ENCODE data around the gene IQCE.

Gene IQCE

DNA sequence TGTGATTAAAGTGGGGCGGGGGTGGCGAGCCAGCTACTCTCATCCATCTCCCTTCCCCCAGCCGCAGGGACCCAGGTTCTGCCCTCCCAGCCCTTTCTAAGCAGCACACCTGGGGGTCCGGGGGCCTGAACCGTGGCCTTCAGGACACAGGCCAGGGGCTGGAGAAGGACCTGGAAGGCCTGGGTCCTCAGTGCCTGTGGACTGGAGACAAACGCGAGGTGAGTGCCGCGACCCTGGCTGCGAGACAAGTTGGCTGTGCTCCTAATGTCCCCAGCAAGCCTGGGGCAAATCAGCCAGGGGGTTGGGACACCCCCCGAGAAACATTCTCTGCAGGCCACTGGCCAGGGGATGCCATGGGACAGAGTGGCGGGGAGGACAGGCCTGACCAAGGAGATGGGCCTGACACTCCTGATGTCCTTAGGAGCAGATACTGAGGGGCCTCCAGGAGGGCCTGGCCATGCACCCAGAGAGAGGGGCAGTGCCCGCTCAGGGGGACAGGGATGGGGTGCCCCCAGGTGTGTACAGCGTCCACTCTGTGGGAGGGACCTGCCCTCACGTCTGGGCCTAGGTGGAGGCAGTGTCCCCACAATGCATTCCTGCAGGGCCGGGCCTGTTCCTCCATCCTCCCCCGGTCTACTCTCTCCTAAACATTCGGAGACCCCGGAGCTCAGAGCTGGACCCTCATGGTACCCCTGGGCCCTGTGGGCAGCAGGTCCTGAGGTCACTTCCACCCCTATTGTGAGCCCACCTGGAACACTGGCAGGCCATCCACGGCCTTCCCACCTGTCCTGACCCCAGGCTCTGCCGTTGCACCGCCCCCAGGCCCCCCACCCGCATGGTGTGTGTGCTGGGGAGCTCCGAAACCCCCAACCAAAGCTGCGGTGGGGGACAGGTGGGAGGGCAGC, 16.5 kb upstream of the IQCE start:
- no peak overlapping the region for H3K14ac ChIP-seq (ENCODE audit: low read length)
- H2AK5ac ChIP-seq (ENCODE audit: low read length), result no peak overlapping the region
- no peak overlapping the region for H3K23ac ChIP-seq (ENCODE audit: low read length)
- H3K4ac ChIP-seq (ENCODE audit: low read depth, low read length), result no peak overlapping the region
- WGBS (ENCODE audit: extremely low coverage, insufficient coverage, insufficient read length), result no CpG with 5 or more reads among the region's 25 CpGs
- no peak overlapping the region for H3K9ac ChIP-seq (ENCODE audit: low read length)
- H3K4me1 ChIP-seq (ENCODE audit: control insufficient read depth in 1 of 2, insufficient read depth in 2 of 2, low read length in 2 of 2), result no peaks in the 10 kb centered on the region
- no peak overlapping the region for H3K27ac ChIP-seq (ENCODE audit: low read depth, low read length)
- no peak overlapping the region for H2AFZ ChIP-seq (ENCODE audit: insufficient read depth, low read length, poor library complexity)
- H3K27me3 ChIP-seq (ENCODE audit: insufficient read depth, low read length), result no peaks in the 10 kb centered on the region
- H4K12ac ChIP-seq (ENCODE audit: low read depth, low read length), result no peak overlapping the region
- H2BK12ac ChIP-seq (ENCODE audit: low read length), result no peak overlapping the region
- no peak overlapping the region for H3K4me3 ChIP-seq (ENCODE audit: low read depth, low read length)
- no peak for DNase-seq
- H3K79me1 ChIP-seq (ENCODE audit: low read length), result no peaks in the 10 kb centered on the region
- H3K4me2 ChIP-seq (ENCODE audit: low read length), result no peak overlapping the region
- peaks cover 80 to 81% of the 10 kb centered on the region in 2 experiments for H3K36me3 ChIP-seq (ENCODE audit: control insufficient read depth in 1 of 2, insufficient read depth in 2 of 2, low read length in 2 of 2)
- H2BK120ac ChIP-seq (ENCODE audit: insufficient read depth, low read length, poor library complexity), result no peak overlapping the region
- no peak overlapping the region for H2BK5ac ChIP-seq (ENCODE audit: low read depth, low read length, poor library complexity)
- no peak overlapping the region for H4K8ac ChIP-seq (ENCODE audit: low read depth, low read length)
- H3K9me3 ChIP-seq (ENCODE audit: insufficient read depth, low read depth, low read length), result peaks cover 3% of the 10 kb centered on the region
- no peak overlapping the region for H4K91ac ChIP-seq (ENCODE audit: low read depth, low read length)
- H3K79me2 ChIP-seq (ENCODE audit: control insufficient read depth, insufficient read depth, low read length, poor library complexity), result no peaks in the 10 kb centered on the region
- H3K18ac ChIP-seq (ENCODE audit: low read length), result no peak overlapping the region

DNA sequence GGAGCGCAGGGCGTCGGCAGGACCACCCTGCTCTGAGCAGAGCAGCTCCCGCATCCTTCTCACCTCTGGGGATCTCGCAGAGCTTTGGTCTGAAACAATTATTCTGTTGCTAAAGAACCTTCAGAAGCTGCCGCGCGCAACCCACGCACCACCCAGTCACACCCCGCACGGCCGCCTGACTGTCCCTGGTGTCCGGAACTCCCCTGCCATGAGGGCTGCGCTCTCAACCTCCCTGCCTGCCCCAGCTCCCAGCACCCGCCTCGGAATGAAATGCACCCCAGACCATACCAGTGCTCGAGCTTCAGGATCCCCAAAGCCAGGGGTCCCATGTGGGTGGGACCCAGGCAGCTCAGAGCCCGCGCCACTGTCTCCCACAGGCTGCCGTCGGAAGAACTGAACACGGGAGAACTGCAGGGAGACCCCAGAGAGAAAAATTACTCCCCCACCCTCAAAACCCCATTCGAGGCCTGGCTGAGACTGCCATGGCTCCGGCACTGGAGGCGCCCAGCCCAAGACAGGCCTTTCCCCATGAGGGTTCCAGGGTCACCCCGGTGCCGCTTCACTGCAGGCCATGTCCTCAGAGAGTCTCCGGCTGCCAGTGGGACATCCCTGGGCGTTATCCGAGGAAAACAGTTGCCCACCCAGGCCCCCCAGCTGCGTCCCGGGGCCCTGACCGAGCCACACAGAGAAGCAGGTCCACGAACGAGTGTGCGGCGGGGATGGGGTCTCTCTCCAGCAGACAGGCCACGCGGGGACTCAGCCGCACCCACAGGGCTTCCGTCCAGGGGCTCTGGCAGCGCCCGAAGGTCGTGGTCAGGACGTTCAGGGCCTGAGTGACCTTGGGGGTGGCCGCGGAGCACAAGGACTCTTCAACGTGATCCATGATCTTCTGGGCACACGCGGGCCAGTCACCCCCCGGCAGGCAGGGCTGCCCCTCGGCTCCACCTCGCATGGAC, 15.6 kb upstream of the IQCE start:
- Histone ChIP-seq H3K79me1 (ENCODE audit: low read length) (no peaks in the 10 kb centered on the region), H3K23ac (ENCODE audit: low read length) (no peak overlapping the region), H4K12ac (ENCODE audit: low read depth, low read length) (no peak overlapping the region), H2BK5ac (ENCODE audit: low read depth, low read length, poor library complexity) (no peak overlapping the region), H3K9me3 (ENCODE audit: insufficient read depth, low read depth, low read length) (peaks cover 3% of the 10 kb centered on the region), H3K4me3 (ENCODE audit: low read depth, low read length) (no peak overlapping the region), H4K91ac (ENCODE audit: low read depth, low read length) (no peak overlapping the region), H3K14ac (ENCODE audit: low read length) (no peak overlapping the region), H3K18ac (ENCODE audit: low read length) (no peak overlapping the region), H3K9ac (ENCODE audit: low read length) (no peak overlapping the region), H3K4me1 (ENCODE audit: control insufficient read depth in 1 of 2, insufficient read depth in 2 of 2, low read length in 2 of 2) (no peaks in the 10 kb centered on the region), H2BK12ac (ENCODE audit: low read length) (no peak overlapping the region), H3K36me3 (ENCODE audit: control insufficient read depth in 1 of 2, insufficient read depth in 2 of 2, low read length in 2 of 2) (peaks cover 82 to 85% of the 10 kb centered on the region in 2 experiments), H3K79me2 (ENCODE audit: control insufficient read depth, insufficient read depth, low read length, poor library complexity) (no peaks in the 10 kb centered on the region), H4K8ac (ENCODE audit: low read depth, low read length) (no peak overlapping the region), H3K27me3 (ENCODE audit: insufficient read depth, low read length) (no peaks in the 10 kb centered on the region), H2BK120ac (ENCODE audit: insufficient read depth, low read length, poor library complexity) (no peak overlapping the region), H3K4ac (ENCODE audit: low read depth, low read length) (no peak overlapping the region), H2AK5ac (ENCODE audit: low read length) (no peak overlapping the region), H3K4me2 (ENCODE audit: low read length) (no peak overlapping the region), H3K27ac (ENCODE audit: low read depth, low read length) (no peak overlapping the region), H2AFZ (ENCODE audit: insufficient read depth, low read length, poor library complexity) (no peak overlapping the region)
- no peak for DNase-seq
- WGBS (ENCODE audit: extremely low coverage, insufficient coverage, insufficient read length), result no CpG with 5 or more reads among the region's 53 CpGs

DNA sequence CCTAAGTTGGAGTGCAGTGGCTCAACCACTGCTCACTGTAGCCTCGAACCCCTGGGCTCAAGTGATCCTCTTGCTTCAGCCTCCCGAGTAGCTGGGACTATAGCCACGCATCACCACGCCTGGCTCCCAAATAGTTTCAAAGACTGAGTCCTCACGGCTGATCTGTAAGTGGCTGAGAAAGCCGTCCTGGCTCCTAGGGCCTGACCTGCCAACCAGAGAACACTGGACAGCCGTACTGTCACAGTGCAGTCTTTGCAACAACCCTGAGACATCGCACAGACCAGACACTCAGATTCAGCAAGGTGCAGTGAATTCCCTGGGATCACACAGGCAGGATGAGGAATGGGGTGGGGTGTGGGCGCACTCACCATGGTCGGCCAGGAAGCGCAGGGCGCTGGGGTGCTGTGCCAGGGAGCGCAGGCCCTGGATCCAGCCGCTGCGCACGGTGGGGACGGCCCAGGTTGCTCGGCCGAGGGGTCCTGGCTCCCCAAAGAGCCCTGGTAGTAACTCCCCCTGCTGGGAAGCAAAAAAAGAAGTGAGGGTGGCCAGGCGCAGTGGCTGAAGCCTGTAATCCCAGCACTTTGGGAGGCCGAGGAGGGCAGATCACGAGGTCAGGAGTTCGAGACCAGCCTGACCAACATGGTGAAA, 14.1 kb upstream of the IQCE start:
- Histone ChIP-seq H2AK5ac (ENCODE audit: low read length) (no peak overlapping the region), H3K9me3 (ENCODE audit: insufficient read depth, low read depth, low read length) (peaks cover 3% of the 10 kb centered on the region), H4K8ac (ENCODE audit: low read depth, low read length) (no peak overlapping the region), H3K79me2 (ENCODE audit: control insufficient read depth, insufficient read depth, low read length, poor library complexity) (no peaks in the 10 kb centered on the region), H3K4me3 (ENCODE audit: low read depth, low read length) (no peak overlapping the region), H3K14ac (ENCODE audit: low read length) (no peak overlapping the region), H2BK5ac (ENCODE audit: low read depth, low read length, poor library complexity) (no peak overlapping the region), H3K27me3 (ENCODE audit: insufficient read depth, low read length) (no peaks in the 10 kb centered on the region), H3K27ac (ENCODE audit: low read depth, low read length) (no peak overlapping the region), H3K18ac (ENCODE audit: low read length) (no peak overlapping the region), H4K12ac (ENCODE audit: low read depth, low read length) (no peak overlapping the region), H4K91ac (ENCODE audit: low read depth, low read length) (no peak overlapping the region), H3K36me3 (ENCODE audit: control insufficient read depth in 1 of 2, insufficient read depth in 2 of 2, low read length in 2 of 2) (peaks cover 72 to 73% of the 10 kb centered on the region in 2 experiments), H3K79me1 (ENCODE audit: low read length) (no peaks in the 10 kb centered on the region), H3K4me2 (ENCODE audit: low read length) (no peak overlapping the region), H2BK12ac (ENCODE audit: low read length) (no peak overlapping the region), H2BK120ac (ENCODE audit: insufficient read depth, low read length, poor library complexity) (no peak overlapping the region), H3K4me1 (ENCODE audit: control insufficient read depth in 1 of 2, insufficient read depth in 2 of 2, low read length in 2 of 2) (no peaks in the 10 kb centered on the region), H3K9ac (ENCODE audit: low read length) (no peak overlapping the region), H3K23ac (ENCODE audit: low read length) (no peak overlapping the region), H2AFZ (ENCODE audit: insufficient read depth, low read length, poor library complexity) (no peak overlapping the region), H3K4ac (ENCODE audit: low read depth, low read length) (no peak overlapping the region)
- no peak for DNase-seq
- WGBS (ENCODE audit: extremely low coverage, insufficient coverage, insufficient read length), result no CpG with 5 or more reads among the region's 23 CpGs

DNA sequence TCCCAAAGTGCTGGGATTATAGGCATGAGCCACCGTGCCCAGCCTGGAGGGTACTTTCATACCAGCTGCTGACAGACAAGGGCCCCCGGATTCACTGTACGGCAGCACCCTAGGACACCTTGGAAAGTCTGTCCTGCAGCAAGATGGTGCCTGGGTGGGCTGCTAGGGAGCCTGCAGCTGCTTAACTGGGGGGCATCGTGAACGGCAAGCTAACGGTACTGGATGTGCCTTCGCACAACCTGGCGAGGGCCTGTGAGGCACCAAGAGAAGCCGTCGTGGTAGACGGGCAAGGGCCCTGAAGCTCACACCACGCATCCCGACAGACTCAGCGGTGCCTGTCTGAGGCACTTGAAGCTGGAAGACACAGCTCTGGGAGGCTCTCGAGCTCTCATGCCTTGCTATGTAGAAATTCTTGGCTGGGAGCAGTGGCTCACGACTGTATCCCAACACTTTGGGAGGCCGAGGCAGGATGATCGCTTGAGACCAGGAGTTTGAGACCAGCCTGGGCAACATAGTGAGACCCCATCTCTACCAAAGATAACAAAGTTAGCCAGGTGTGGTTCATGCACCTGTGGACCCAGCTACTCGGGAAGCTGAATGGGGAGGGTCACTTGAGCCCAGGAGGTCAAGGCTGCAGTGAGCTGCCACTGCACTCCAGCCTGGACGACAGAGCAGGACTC, 12.9 kb upstream of the IQCE start:
- Histone ChIP-seq H2AK5ac (ENCODE audit: low read length) (no peak overlapping the region), H3K9me3 (ENCODE audit: insufficient read depth, low read depth, low read length) (peaks cover 3% of the 10 kb centered on the region), H2BK120ac (ENCODE audit: insufficient read depth, low read length, poor library complexity) (no peak overlapping the region), H3K79me2 (ENCODE audit: control insufficient read depth, insufficient read depth, low read length, poor library complexity) (no peaks in the 10 kb centered on the region), H3K4ac (ENCODE audit: low read depth, low read length) (no peak overlapping the region), H3K23ac (ENCODE audit: low read length) (no peak overlapping the region), H2BK12ac (ENCODE audit: low read length) (no peak overlapping the region), H3K27ac (ENCODE audit: low read depth, low read length) (no peak overlapping the region), H3K14ac (ENCODE audit: low read length) (no peak overlapping the region), H3K79me1 (ENCODE audit: low read length) (no peaks in the 10 kb centered on the region), H2BK5ac (ENCODE audit: low read depth, low read length, poor library complexity) (no peak overlapping the region), H3K18ac (ENCODE audit: low read length) (no peak overlapping the region), H3K4me2 (ENCODE audit: low read length) (no peak overlapping the region), H3K4me1 (ENCODE audit: control insufficient read depth in 1 of 2, insufficient read depth in 2 of 2, low read length in 2 of 2) (no peaks in the 10 kb centered on the region), H2AFZ (ENCODE audit: insufficient read depth, low read length, poor library complexity) (no peak overlapping the region), H3K4me3 (ENCODE audit: low read depth, low read length) (no peak overlapping the region), H4K91ac (ENCODE audit: low read depth, low read length) (no peak overlapping the region), H4K8ac (ENCODE audit: low read depth, low read length) (no peak overlapping the region), H4K12ac (ENCODE audit: low read depth, low read length) (no peak overlapping the region), H3K27me3 (ENCODE audit: insufficient read depth, low read length) (no peaks in the 10 kb centered on the region), H3K36me3 (ENCODE audit: control insufficient read depth in 1 of 2, insufficient read depth in 2 of 2, low read length in 2 of 2) (peaks cover 60 to 63% of the 10 kb centered on the region in 2 experiments), H3K9ac (ENCODE audit: low read length) (peak overlapping the region; percentile 2)
- no peak for DNase-seq
- WGBS (ENCODE audit: extremely low coverage, insufficient coverage, insufficient read length), result no CpG with 5 or more reads among the region's 20 CpGs
